NB4 (cell line): ENCODE data around the gene MS4A8.

Experiments used
- MYC ChIP-seq: IDR thresholded peaks from 2 replicates; pipeline ENCODE4 v1.6.1; 2011; ENCODE audit warnings: low read depth, low read length
- POLR2A ChIP-seq: IDR thresholded peaks from 2 replicates; pipeline ENCODE4 v1.6.1; 2011; ENCODE audit warnings: mild to moderate bottlenecking; ENCODE audit not compliant: insufficient read length; ENCODE audit errors: extremely low read depth
- TF ChIP-seq, protein P1 (sequence below): IDR thresholded peaks from one replicate; pipeline ENCODE4 v1.5.1; 2012; ENCODE audit warnings: low read depth, low read length
- TF ChIP-seq, protein P2 (sequence below): IDR thresholded peaks from 2 replicates; pipeline ENCODE4 v1.6.1; 2011; ENCODE audit warnings: low read depth, low read length

- TF ChIP-seq, protein P1, sequence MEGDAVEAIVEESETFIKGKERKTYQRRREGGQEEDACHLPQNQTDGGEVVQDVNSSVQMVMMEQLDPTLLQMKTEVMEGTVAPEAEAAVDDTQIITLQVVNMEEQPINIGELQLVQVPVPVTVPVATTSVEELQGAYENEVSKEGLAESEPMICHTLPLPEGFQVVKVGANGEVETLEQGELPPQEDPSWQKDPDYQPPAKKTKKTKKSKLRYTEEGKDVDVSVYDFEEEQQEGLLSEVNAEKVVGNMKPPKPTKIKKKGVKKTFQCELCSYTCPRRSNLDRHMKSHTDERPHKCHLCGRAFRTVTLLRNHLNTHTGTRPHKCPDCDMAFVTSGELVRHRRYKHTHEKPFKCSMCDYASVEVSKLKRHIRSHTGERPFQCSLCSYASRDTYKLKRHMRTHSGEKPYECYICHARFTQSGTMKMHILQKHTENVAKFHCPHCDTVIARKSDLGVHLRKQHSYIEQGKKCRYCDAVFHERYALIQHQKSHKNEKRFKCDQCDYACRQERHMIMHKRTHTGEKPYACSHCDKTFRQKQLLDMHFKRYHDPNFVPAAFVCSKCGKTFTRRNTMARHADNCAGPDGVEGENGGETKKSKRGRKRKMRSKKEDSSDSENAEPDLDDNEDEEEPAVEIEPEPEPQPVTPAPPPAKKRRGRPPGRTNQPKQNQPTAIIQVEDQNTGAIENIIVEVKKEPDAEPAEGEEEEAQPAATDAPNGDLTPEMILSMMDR = no peak
- TF ChIP-seq POLR2A (no peak), MYC (no peak)
- TF ChIP-seq, protein P2, sequence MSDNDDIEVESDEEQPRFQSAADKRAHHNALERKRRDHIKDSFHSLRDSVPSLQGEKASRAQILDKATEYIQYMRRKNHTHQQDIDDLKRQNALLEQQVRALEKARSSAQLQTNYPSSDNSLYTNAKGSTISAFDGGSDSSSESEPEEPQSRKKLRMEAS = no peak
Measured at GRCh38 chr11:60763692-60764369, 64.4 kb downstream of the MS4A8 start.
